Stomach smooth muscle (tissue), 2 donors: Measurements from ENCODE around the gene PDE1A.
A peak's percentile ranks its signal among the peaks of the same experiment; 100 is the strongest.

Experiments
- H3K27ac ChIP-seq: one replicate; pipeline ENCODE4 v1.7.0; 2013; ENCODE audit warnings: mild to moderate bottlenecking, low read length, inconsistent platforms
- H3K27me3 ChIP-seq, 2 donors: one replicate each; pipeline ENCODE4 v1.7.0; 2013; ENCODE audit warnings: low read length in 2 of 2; ENCODE audit not compliant: insufficient read depth in 2 of 2, control insufficient read depth in 1 of 2
- H3K36me3 ChIP-seq, 2 donors: one replicate each; pipeline ENCODE4 v1.7.0; 2013; ENCODE audit warnings: low read length in 2 of 2; ENCODE audit not compliant: control insufficient read depth in 2 of 2, insufficient read depth in 2 of 2
- H3K4me1 ChIP-seq: one replicate; pipeline ENCODE4 v1.7.0; 2013; ENCODE audit warnings: low read length; ENCODE audit not compliant: control insufficient read depth, insufficient read depth
- H3K4me3 ChIP-seq, 2 donors: one replicate each; pipeline ENCODE4 v1.7.0; 2013; ENCODE audit warnings: low read length in 2 of 2
- H3K9ac ChIP-seq, 2 donors: one replicate each; pipeline ENCODE4 v1.7.0; 2013; ENCODE audit warnings: low read length in 2 of 2, mild to moderate bottlenecking in 1 of 2
- H3K9me3 ChIP-seq, 2 donors: one replicate each; pipeline ENCODE4 v1.7.0; 2013; ENCODE audit warnings: low read length in 2 of 2; ENCODE audit not compliant: control insufficient read depth in 2 of 2
- donor health status: healthy.
- donor health status: Pancreatic carcinoma.

Gene PDE1A

GRCh38 chr2:182444170-182444569 is 17.3 kb upstream of the PDE1A start:
- Histone ChIP-seq H3K36me3 (no peaks in the 10 kb centered on the region), H3K4me1 (no peaks in the 10 kb centered on the region), H3K27ac (no peak overlapping the region), H3K9ac (no peak overlapping the region), H3K9me3 (no peaks in the 10 kb centered on the region), H3K27me3 (no peaks in the 10 kb centered on the region), H3K4me3 (no peak overlapping the region)

GRCh38 chr2:182436252-182436651 is 9.4 kb upstream of the PDE1A start:
- Histone ChIP-seq H3K4me1 (no peaks in the 10 kb centered on the region), H3K36me3 (no peaks in the 10 kb centered on the region), H3K4me3 (no peak overlapping the region), H3K27me3 (no peaks in the 10 kb centered on the region), H3K9ac (no peak overlapping the region), H3K27ac (no peak overlapping the region), H3K9me3 (no peaks in the 10 kb centered on the region)

GRCh38 chr2:182435754-182436153 is 8.9 kb upstream of the PDE1A start:
- Histone ChIP-seq H3K36me3 (no peaks in the 10 kb centered on the region), H3K9me3 (no peaks in the 10 kb centered on the region), H3K27me3 (no peaks in the 10 kb centered on the region), H3K9ac (no peak overlapping the region), H3K4me1 (no peaks in the 10 kb centered on the region), H3K4me3 (no peak overlapping the region), H3K27ac (no peak overlapping the region)

- Histone ChIP-seq H3K27me3 (no peaks in the 10 kb centered on the region), H3K4me1 (no peaks in the 10 kb centered on the region), H3K27ac (no peak overlapping the region), H3K4me3 (no peak overlapping the region), H3K36me3 (no peaks in the 10 kb centered on the region), H3K9me3 (no peaks in the 10 kb centered on the region), H3K9ac (no peak overlapping the region)
Measured at GRCh38 chr2:182432051-182432450, 5.2 kb upstream of the PDE1A start.

- H3K4me3 ChIP-seq, result no peak overlapping the region
- H3K27ac ChIP-seq, result no peak overlapping the region
- H3K27me3 ChIP-seq, result no peaks in the 10 kb centered on the region
- no peaks in the 10 kb centered on the region for H3K4me1 ChIP-seq
- no peaks in the 10 kb centered on the region for H3K9me3 ChIP-seq
- H3K9ac ChIP-seq, result no peak overlapping the region
- no peaks in the 10 kb centered on the region for H3K36me3 ChIP-seq
Measured at GRCh38 chr2:182428476-182428875, 1.6 kb upstream of the PDE1A start.

GRCh38 chr2:182426082-182426917 is 536 bp downstream of the PDE1A start:
- Histone ChIP-seq H3K4me3 (peak overlapping the region; percentile 48 to 76), H3K9ac (peak overlapping the region; percentile 52 to 63), H3K27me3 (no peaks in the 10 kb centered on the region), H3K36me3 (no peaks in the 10 kb centered on the region), H3K27ac (peak overlapping the region; percentile 42), H3K4me1 (no peaks in the 10 kb centered on the region), H3K9me3 (no peaks in the 10 kb centered on the region)

- Histone ChIP-seq H3K4me1 (no peaks in the 10 kb centered on the region), H3K36me3 (no peaks in the 10 kb centered on the region), H3K9ac (no peak overlapping the region), H3K27me3 (no peaks in the 10 kb centered on the region), H3K4me3 (peak overlapping the region in 1 of 2 donors; percentile 57), H3K27ac (no peak overlapping the region), H3K9me3 (no peaks in the 10 kb centered on the region)
Measured at GRCh38 chr2:182422864-182423263, 4.0 kb downstream of the PDE1A start.

- Histone ChIP-seq H3K4me1 (no peaks in the 10 kb centered on the region), H3K4me3 (peak overlapping the region in 1 of 2 donors; percentile 24), H3K36me3 (no peaks in the 10 kb centered on the region), H3K9ac (no peak overlapping the region), H3K9me3 (no peaks in the 10 kb centered on the region), H3K27me3 (no peaks in the 10 kb centered on the region), H3K27ac (no peak overlapping the region)
Measured at GRCh38 chr2:182420669-182421068, 6.2 kb downstream of the PDE1A start.

- Histone ChIP-seq H3K4me1 (no peaks in the 10 kb centered on the region), H3K27ac (no peak overlapping the region)
Measured at GRCh38 chr2:182416861-182417260, 10.0 kb downstream of the PDE1A start.

GRCh38 chr2:182416191-182416590 is 10.6 kb downstream of the PDE1A start:
- Histone ChIP-seq H3K27me3 (no peaks in the 10 kb centered on the region), H3K27ac (no peak overlapping the region), H3K4me1 (no peaks in the 10 kb centered on the region), H3K36me3 (no peaks in the 10 kb centered on the region), H3K9ac (no peak overlapping the region), H3K9me3 (no peaks in the 10 kb centered on the region), H3K4me3 (no peak overlapping the region)

More at GRCh38 chr2:182416861-182417260, 10.0 kb downstream of the PDE1A start:
- H3K4me3 ChIP-seq, result no peak overlapping the region
- H3K9me3 ChIP-seq, result no peaks in the 10 kb centered on the region
- H3K27me3 ChIP-seq, result no peaks in the 10 kb centered on the region
- H3K36me3 ChIP-seq, result no peaks in the 10 kb centered on the region
- H3K9ac ChIP-seq, result no peak overlapping the region

GRCh38 chr2:182415771-182416170 is 11.1 kb downstream of the PDE1A start:
- no peak overlapping the region for H3K9ac ChIP-seq

More at GRCh38 chr2:182415771-182416170, 11.1 kb downstream of the PDE1A start:
- Histone ChIP-seq H3K36me3 (no peaks in the 10 kb centered on the region), H3K27ac (no peak overlapping the region), H3K4me1 (no peaks in the 10 kb centered on the region), H3K9me3 (no peaks in the 10 kb centered on the region), H3K27me3 (no peaks in the 10 kb centered on the region), H3K4me3 (no peak overlapping the region)
